Esophagus squamous epithelium (tissue), 5 donors: ENCODE data around the gene STK38. TPM values are rescaled to one million over a fixed set of nuclear protein-coding genes. Genes with fewer than 3 reads are reported as not detected.
A peak's percentile ranks its signal among the peaks of the same experiment; 100 is the strongest.

Experiments
- DNase-seq: peaks from one replicate; lab custom pipeline; 2025; lab: John Stamatoyannopoulos, UW
- H3K27ac ChIP-seq, 4 donors: fragments of 200-600 bp; sonication (generic); one replicate each; pipeline ENCODE4 v1.5.1; 2016 to 2019; ENCODE audit warnings: mild to moderate bottlenecking in 1 of 4
- H3K27me3 ChIP-seq, 4 donors: fragments of 200-600 bp; sonication (generic); 1 replicate in 3 of 4; 2 replicates in 1 of 4; pipeline versions ENCODE4 v1.5.1 to v1.6.0; 2017 to 2021; ENCODE audit warnings: antibody characterized with exemption in 1 of 4
- H3K36me3 ChIP-seq, 3 donors: fragments of 200-600 bp; sonication (generic); one replicate each; pipeline ENCODE4 v1.5.1; 2016 to 2019
- H3K4me1 ChIP-seq, 3 donors: fragments of 200-600 bp; sonication (generic); one replicate each; pipeline ENCODE4 v1.5.1; 2017 to 2019
- H3K4me3 ChIP-seq, 4 donors: fragments of 200-600 bp; sonication (generic); 1 replicate in 3 of 4; 2 replicates in 1 of 4; pipeline ENCODE4 v1.5.1; 2016 to 2019; ENCODE audit warnings: mild to moderate bottlenecking in 2 of 4, moderate library complexity in 1 of 4
- H3K9me3 ChIP-seq, 3 donors: fragments of 200-600 bp; sonication (generic); one replicate each; pipeline ENCODE4 v1.5.1; 2016 to 2019
- CTCF ChIP-seq, 6 experiments: fragments of 450-650 bp in 4 of 6; fragments of 200-600 bp in 2 of 6; sonication (generic) in 2 of 6; IDR thresholded peaks; one replicate each; pipeline ENCODE4 v1.5.1; 2016 to 2019; ENCODE audit warnings: antibody characterized with exemption in 6 of 6, mild to moderate bottlenecking in 4 of 6, moderate library complexity in 4 of 6
- POLR2A ChIP-seq, 4 donors: fragments of 450-650 bp; IDR thresholded peaks; one replicate each; pipeline ENCODE4 v1.6.1; 2017; ENCODE audit warnings: antibody characterized with exemption in 4 of 4, mild to moderate bottlenecking in 4 of 4, moderate library complexity in 3 of 4
- WGBS, 2 donors: methylation state at CpG; one replicate each; pipeline ENCODE4 v1.1.5; 2018; 5-methylcytosine and 5-hydroxymethylcytosine counted together
- intact Hi-C: fragments of 100-400 bp; cut with DNase I; formaldehyde crosslinking; loops from one replicate; pipeline ENCODE4 v1.15.0; 2022
- total RNA-seq, 4 donors: library from RNA; depleted of rRNA; stranded (reverse); fragments of >200 nt; gene quantifications; one replicate each; pipeline ENCODE4 v1.1.0, GENCODE V29; 2016
- donor health status: DM: yes; HTN: yes; CAD: no.

Gene STK38
- total RNA-seq, 4 donors from 2014 or later, result 26.5 to 33.6 (median 30.3) TPM

DNA sequence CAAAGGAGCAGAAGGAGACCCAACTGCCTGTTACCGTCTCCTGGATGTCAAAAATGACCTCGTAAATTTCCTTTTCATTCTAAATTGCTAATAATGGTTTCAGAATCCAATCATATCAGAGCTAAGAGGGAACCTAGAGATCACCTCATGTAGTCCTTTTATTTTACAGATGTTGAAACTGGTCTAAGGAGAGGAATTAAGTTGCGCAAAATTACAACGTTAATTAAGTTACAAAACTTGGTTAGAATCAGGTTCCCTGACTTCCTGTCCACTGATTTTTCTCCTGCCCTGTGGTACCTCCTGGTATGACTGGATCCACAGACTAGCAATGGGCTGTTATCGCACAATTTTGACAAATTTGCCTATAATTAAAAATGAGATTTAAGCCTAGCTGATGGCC, 9.0 kb upstream of the STK38 start:
- intact Hi-C loops, result no loop called here
- no peaks in the 10 kb centered on the region for H3K36me3 ChIP-seq
- H3K4me3 ChIP-seq, result no peak overlapping the region
- DNase-seq, result no peak
- WGBS, 2 donors, result 76 to 85% methylated on average over 5 of the region's 5 CpGs
- no peaks in the 10 kb centered on the region for H3K9me3 ChIP-seq
- peak overlapping the region; percentile 14 to 84 (median 80) for H3K27ac ChIP-seq
- H3K27me3 ChIP-seq, result no peaks in the 10 kb centered on the region
- peaks cover 4 to 44% (median 10%) of the 10 kb centered on the region in 3 donors for H3K4me1 ChIP-seq
- TF ChIP-seq CTCF (IDR thresholded peaks at IDR 0.05) (no peak), POLR2A (IDR thresholded peaks at IDR 0.05) (no peak)

DNA sequence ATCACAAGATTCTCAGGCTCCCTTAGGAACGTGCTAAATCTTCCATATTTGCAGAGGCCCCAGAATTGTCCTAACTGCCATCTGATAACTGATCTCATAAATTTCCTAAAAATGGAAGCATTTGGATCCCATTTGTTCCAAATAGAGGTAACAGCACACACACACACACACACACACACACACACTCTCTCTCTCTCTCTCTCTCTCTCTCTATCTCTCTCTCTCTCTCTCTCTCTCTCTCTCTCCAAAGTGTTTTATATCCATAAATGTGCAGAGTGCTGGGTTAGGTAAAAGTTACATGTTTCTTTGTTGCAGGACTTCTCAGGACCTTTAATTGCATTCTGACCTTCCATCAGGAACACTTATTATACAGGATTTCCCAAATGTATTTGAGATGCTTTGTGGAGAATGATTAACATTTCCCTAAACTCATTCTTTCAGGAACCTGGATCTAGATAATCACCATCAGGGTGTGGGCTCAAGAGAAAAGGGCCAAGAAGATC, 8.5 kb upstream of the STK38 start:
- DNase-seq, result no peak
- intact Hi-C loops, result no loop called here
- no peak overlapping the region for H3K4me3 ChIP-seq
- WGBS, 2 donors, result 58 to 64% methylated on average over 1 of the region's 1 CpG
- no peaks in the 10 kb centered on the region for H3K36me3 ChIP-seq
- peaks cover 4 to 44% (median 10%) of the 10 kb centered on the region in 3 donors for H3K4me1 ChIP-seq
- H3K27ac ChIP-seq, result peak overlapping the region in 3 of 4 donors; percentile 78 to 84 (median 83)
- H3K9me3 ChIP-seq, result no peaks in the 10 kb centered on the region
- TF ChIP-seq POLR2A (IDR thresholded peaks at IDR 0.05) (no peak), CTCF (IDR thresholded peaks at IDR 0.05) (no peak)
- no peaks in the 10 kb centered on the region for H3K27me3 ChIP-seq

GRCh38 chr6:36550473-36551000, 3.3 kb upstream of the STK38 start:
- TF ChIP-seq CTCF (IDR thresholded peaks at IDR 0.05), result no peak
- no peak for TF ChIP-seq POLR2A (IDR thresholded peaks at IDR 0.05)
- Histone ChIP-seq H3K27me3 (no peaks in the 10 kb centered on the region), H3K27ac (no peak overlapping the region), H3K4me1 (peaks cover 5 to 26% (median 5%) of the 10 kb centered on the region in 3 donors), H3K9me3 (no peaks in the 10 kb centered on the region), H3K4me3 (no peak overlapping the region), H3K36me3 (no peaks in the 10 kb centered on the region)
- WGBS, 2 donors, result 78 to 93% methylated on average over 1 of the region's 1 CpG
- no peak for DNase-seq
- intact Hi-C loops, result no loop called here

GRCh38 chr6:36548401-36548743, 1.1 kb upstream of the STK38 start:
- no peak for DNase-seq
- Histone ChIP-seq H3K9me3 (no peaks in the 10 kb centered on the region), H3K4me3 (no peak overlapping the region), H3K36me3 (no peaks in the 10 kb centered on the region), H3K27me3 (no peaks in the 10 kb centered on the region), H3K27ac (peak overlapping the region in 1 of 4 donors; percentile 100), H3K4me1 (peaks cover 19 to 42% (median 22%) of the 10 kb centered on the region in 3 donors)
- TF ChIP-seq CTCF (IDR thresholded peaks at IDR 0.05) (no peak), POLR2A (IDR thresholded peaks at IDR 0.05) (no peak)
- 91 to 92% methylated on average over 2 of the region's 2 CpGs for WGBS, 2 donors
- intact Hi-C loops, result loop anchor here (10.0 kb wide), 1 partner anchor 46 kb away; the partner anchor contains the start of gene SRSF3

DNA sequence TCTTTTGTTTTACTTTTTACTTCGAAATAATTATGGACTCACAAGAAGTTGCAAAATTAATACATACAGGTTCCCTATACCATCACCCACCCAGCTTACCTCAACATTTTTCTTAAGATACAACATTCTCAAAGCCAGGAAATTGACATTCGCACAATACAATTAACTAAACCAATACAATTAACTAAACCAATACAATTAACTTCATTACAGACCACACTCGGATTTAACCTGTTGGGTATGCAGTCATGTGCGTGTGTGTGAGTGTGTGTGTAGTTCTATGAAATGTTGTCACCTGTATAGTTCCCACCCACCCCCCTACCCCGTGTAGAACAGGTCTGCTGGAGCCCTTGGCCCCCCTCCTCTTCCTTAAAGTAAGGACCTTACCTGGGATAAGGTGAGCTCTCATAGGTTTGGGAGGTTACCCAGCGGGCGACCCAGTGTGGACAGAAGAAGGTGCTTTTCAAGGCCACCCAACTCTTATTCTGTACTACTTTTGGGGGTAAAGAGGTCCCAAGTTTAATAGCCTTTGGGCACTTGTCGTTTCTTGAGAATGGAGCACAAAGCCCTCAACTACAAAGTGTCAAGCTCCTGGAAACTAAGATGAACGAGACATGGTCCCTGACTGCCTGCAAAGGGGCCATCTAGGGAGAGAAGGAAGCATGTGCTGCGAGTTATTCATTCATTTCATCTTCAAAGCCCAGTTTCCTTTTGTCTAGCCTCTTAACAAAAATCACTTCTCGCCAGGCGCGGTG, 544 bp upstream of the STK38 start:
- H3K27me3 ChIP-seq, result no peaks in the 10 kb centered on the region
- H3K9me3 ChIP-seq, result no peaks in the 10 kb centered on the region
- 61 to 62% methylated on average over 11 to 13 of the region's 13 CpGs for WGBS, 2 donors
- H3K4me1 ChIP-seq, result peaks cover 19 to 47% (median 22%) of the 10 kb centered on the region in 3 donors
- intact Hi-C loops, result loop anchor here (10.0 kb wide), 1 partner anchor 47 kb away; the partner anchor contains the start of gene SRSF3
- DNase-seq, result no peak
- H3K36me3 ChIP-seq, result no peaks in the 10 kb centered on the region
- TF ChIP-seq CTCF (IDR thresholded peaks at IDR 0.05), result peak in 1 of 6 experiments; percentile 3
- TF ChIP-seq POLR2A (IDR thresholded peaks at IDR 0.05), result no peak
- peak overlapping the region in 3 of 4 donors; percentile 77 to 100 (median 78) for H3K4me3 ChIP-seq
- peak overlapping the region; percentile 95 to 100 (median 98) for H3K27ac ChIP-seq
